ENCODE data around the gene ACAD10.

- peak; percentile 52 for TF ChIP-seq MAX (IDR thresholded peaks at IDR 0.05)
- TF ChIP-seq CTCF (IDR thresholded peaks at IDR 0.05; ENCODE audit: low read depth, low read length, missing input control): no peak
These were observed 49.5 kb upstream of the ACAD10 start for GRCh38 chr12:111636209-111636945.

Data from liver (tissue), 2 donors.